ENCODE results near the gene ZNF502.
"Not testable (repeated sequence)": the region's sequence is repeated elsewhere in the genome, so short reads cannot be mapped to it uniquely, and the experiment has no call there.

The ZNF502 gene

GRCh38 chr3:44712455-44713075, at the start of gene ZNF502:
TSS of gene ZNF502 (plus strand) at chr3:44712660. CDS start at chr3:44720262, 7,602 bp downstream.
- no peak for FAIRE-seq
- DNase-seq (ENCODE audit: low spot score), result no peak

- DNase-seq (ENCODE audit: low spot score) (no peak), FAIRE-seq (no peak)
Measured at GRCh38 chr3:44665173-44665572, 47.3 kb upstream of the ZNF502 start.

- DNase-seq (ENCODE audit: low spot score) (no peak), FAIRE-seq (no peak)
Measured at GRCh38 chr3:44666346-44666745, 46.1 kb upstream of the ZNF502 start.

GRCh38 chr3:44669760-44670159, 42.7 kb upstream of the ZNF502 start:
- no peak for FAIRE-seq

GRCh38 chr3:44673466-44673865, 39.0 kb upstream of the ZNF502 start:
- not testable (repeated sequence) for FAIRE-seq; DNase-seq (ENCODE audit: low spot score)

More at GRCh38 chr3:44669760-44670159, 42.7 kb upstream of the ZNF502 start:
- DNase-seq (ENCODE audit: low spot score), result no peak

GRCh38 chr3:44674211-44674610, 38.2 kb upstream of the ZNF502 start:
- FAIRE-seq, result no peak
- DNase-seq (ENCODE audit: low spot score), result peak; percentile 52

- no peak for DNase-seq (ENCODE audit: low spot score)
- no peak for FAIRE-seq
Measured at GRCh38 chr3:44678480-44679116, 33.9 kb upstream of the ZNF502 start.

GRCh38 chr3:44680921-44681455, 31.5 kb upstream of the ZNF502 start:
- DNase-seq (ENCODE audit: low spot score) (peak; percentile 92), FAIRE-seq (peak; percentile 90)

GRCh38 chr3:44682182-44682896, 30.1 kb upstream of the ZNF502 start:
- FAIRE-seq, result peak; percentile 92
- peak; percentile 91 for DNase-seq (ENCODE audit: low spot score)

- DNase-seq (ENCODE audit: low spot score) (no peak), FAIRE-seq (no peak)
Measured at GRCh38 chr3:44685128-44685800, 27.2 kb upstream of the ZNF502 start.

- DNase-seq (ENCODE audit: low spot score) (no peak), FAIRE-seq (no peak)
Measured at GRCh38 chr3:44687898-44688297, 24.6 kb upstream of the ZNF502 start.

GRCh38 chr3:44721231-44722102, 9.0 kb downstream of the ZNF502 start:
- DNase-seq (ENCODE audit: low spot score) (no peak), FAIRE-seq (no peak)

GRCh38 chr3:44722103-44722401, 9.6 kb downstream of the ZNF502 start:
- DNase-seq (ENCODE audit: low spot score), result no peak
- FAIRE-seq, result no peak

GRCh38 chr3:44729384-44729910, 17.0 kb downstream of the ZNF502 start, which contains the start of gene ZNF501:
TSS of gene ZNF501 (plus strand) at chr3:44729635. CDS start at chr3:44734422, 4,787 bp downstream.
- FAIRE-seq (no peak), DNase-seq (ENCODE audit: low spot score) (no peak)

- FAIRE-seq, result no peak
- no peak for DNase-seq (ENCODE audit: low spot score)
Measured at GRCh38 chr3:44734646-44735168, 22.2 kb downstream of the ZNF502 start.

- no peak for FAIRE-seq
- no peak for DNase-seq (ENCODE audit: low spot score)
Measured at GRCh38 chr3:44761101-44761423, 48.6 kb downstream of the ZNF502 start.

GRCh38 chr3:44761424-44762169, 49.1 kb downstream of the ZNF502 start, which contains the start of the genes KIAA1143 and KIF15:
TSS of gene KIAA1143 (minus strand) at chr3:44761619. CDS start at chr3:44761602, 17 bp downstream.
TSS of gene KIF15 (plus strand) at chr3:44761794. CDS start at chr3:44761866, 72 bp downstream.
- FAIRE-seq, result peak; percentile 23
- DNase-seq (ENCODE audit: low spot score), result peak; percentile 85

GRCh38 chr3:44762170-44762677, 49.8 kb downstream of the ZNF502 start:
- DNase-seq (ENCODE audit: low spot score) (no peak), FAIRE-seq (no peak)

- DNase-seq (ENCODE audit: low spot score) (no peak), FAIRE-seq (no peak)
Measured at GRCh38 chr3:44762690-44763089, 50.2 kb downstream of the ZNF502 start.

All from RCC 7860 (cell line).